SIG-M5 (cell line): ENCODE measurements around the gene DRC1.

Experiments used
- DNase-seq: peaks from one replicate; lab custom pipeline; 2025; lab: John Stamatoyannopoulos, UW

The DRC1 gene

GRCh38 chr2:26477911-26478253, 76.2 kb downstream of the DRC1 start, which contains the start of gene OTOF:
TSS of gene OTOF (minus strand) at chr2:26478124.
- no peak for DNase-seq

GRCh38 chr2:26478366-26478765, 76.6 kb downstream of the DRC1 start:
- DNase-seq: no peak

- DNase-seq: no peak
Measured at GRCh38 chr2:26479131-26479788, 77.5 kb downstream of the DRC1 start.

GRCh38 chr2:26479789-26480565, 78.3 kb downstream of the DRC1 start:
- no peak for DNase-seq

- no peak for DNase-seq
Measured at GRCh38 chr2:26480566-26481423, 79.1 kb downstream of the DRC1 start.

- no peak for DNase-seq
Measured at GRCh38 chr2:26481706-26482105, 80.0 kb downstream of the DRC1 start.

- no peak for DNase-seq
Measured at GRCh38 chr2:26482211-26483026, 80.7 kb downstream of the DRC1 start.

GRCh38 chr2:26483027-26483326, 81.3 kb downstream of the DRC1 start:
- DNase-seq: no peak

- no peak for DNase-seq
Measured at GRCh38 chr2:26483516-26483915, 81.8 kb downstream of the DRC1 start.

GRCh38 chr2:26483957-26484565, 82.3 kb downstream of the DRC1 start:
- no peak for DNase-seq

- DNase-seq: no peak
Measured at GRCh38 chr2:26484579-26484978, 82.9 kb downstream of the DRC1 start.

- no peak for DNase-seq
Measured at GRCh38 chr2:26485099-26485498, 83.4 kb downstream of the DRC1 start.

- DNase-seq: no peak
Measured at GRCh38 chr2:26485725-26486418, 84.2 kb downstream of the DRC1 start.

GRCh38 chr2:26486789-26487188, 85.1 kb downstream of the DRC1 start:
- no peak for DNase-seq

GRCh38 chr2:26487192-26487591, 85.5 kb downstream of the DRC1 start:
- DNase-seq: no peak

- no peak for DNase-seq
Measured at GRCh38 chr2:26488463-26489212, 86.9 kb downstream of the DRC1 start.

- DNase-seq: no peak
Measured at GRCh38 chr2:26489213-26489850, 87.6 kb downstream of the DRC1 start.

GRCh38 chr2:26491563-26492167, 89.9 kb downstream of the DRC1 start:
- DNase-seq: no peak

GRCh38 chr2:26492749-26493515, 91.2 kb downstream of the DRC1 start:
- DNase-seq: peak; percentile 10
